ENCODE results near the gene ATXN10.
"Not testable (repeated sequence)": the region's sequence is repeated elsewhere in the genome, so short reads cannot be mapped to it uniquely, and the experiment has no call there.

Gene ATXN10

GRCh38 chr22:45793892-45794291, 122.3 kb downstream of the ATXN10 start:
- no peak for DNase-seq

- not testable (repeated sequence) for DNase-seq
These were observed 124.4 kb downstream of the ATXN10 start for GRCh38 chr22:45796009-45796408.

- DNase-seq = no peak
These were observed 127.7 kb downstream of the ATXN10 start for GRCh38 chr22:45799291-45799690.

- DNase-seq = no peak
These were observed 130.4 kb downstream of the ATXN10 start for GRCh38 chr22:45802054-45802453.

GRCh38 chr22:45804319-45804985, 132.8 kb downstream of the ATXN10 start:
- DNase-seq = no peak

GRCh38 chr22:45804986-45805325, 133.3 kb downstream of the ATXN10 start:
- DNase-seq = no peak

GRCh38 chr22:45805413-45805812, 133.8 kb downstream of the ATXN10 start:
- DNase-seq = no peak

- DNase-seq = no peak
These were observed 135.7 kb downstream of the ATXN10 start for GRCh38 chr22:45807156-45807915.

- DNase-seq = no peak
These were observed 141.3 kb downstream of the ATXN10 start for GRCh38 chr22:45812910-45813309.

GRCh38 chr22:45814198-45814597, 142.6 kb downstream of the ATXN10 start:
- DNase-seq = no peak

- no peak for DNase-seq
These were observed 145.1 kb downstream of the ATXN10 start for GRCh38 chr22:45816776-45817175.

GRCh38 chr22:45817745-45818423, 146.2 kb downstream of the ATXN10 start:
- DNase-seq = no peak

- no peak for DNase-seq
These were observed 146.9 kb downstream of the ATXN10 start for GRCh38 chr22:45818424-45819085.

GRCh38 chr22:45819305-45819704, 147.7 kb downstream of the ATXN10 start:
- DNase-seq = no peak

GRCh38 chr22:45823336-45823735, 151.7 kb downstream of the ATXN10 start:
- DNase-seq = no peak

- no peak for DNase-seq
These were observed 154.9 kb downstream of the ATXN10 start for GRCh38 chr22:45826520-45826919.

GRCh38 chr22:45828841-45829240, 157.2 kb downstream of the ATXN10 start:
- DNase-seq = no peak

- no peak for DNase-seq
These were observed 159.1 kb downstream of the ATXN10 start for GRCh38 chr22:45830531-45831245.

- no peak for DNase-seq
These were observed 159.8 kb downstream of the ATXN10 start for GRCh38 chr22:45831394-45831793.

- no peak for DNase-seq
These were observed 160.5 kb downstream of the ATXN10 start for GRCh38 chr22:45832180-45832579.

GRCh38 chr22:45832959-45833580, 161.4 kb downstream of the ATXN10 start:
- no peak for DNase-seq

GRCh38 chr22:45833613-45834012, 162.0 kb downstream of the ATXN10 start:
- DNase-seq = no peak
